T follicular helper cell (primary cell): ENCODE data around the gene RCBTB1.

Experiments
- DNase-seq: peaks from one replicate; pipeline ENCODE4 v3.0.0-alpha.2; 2020; ENCODE audit warnings: low read depth

Gene RCBTB1

DNA sequence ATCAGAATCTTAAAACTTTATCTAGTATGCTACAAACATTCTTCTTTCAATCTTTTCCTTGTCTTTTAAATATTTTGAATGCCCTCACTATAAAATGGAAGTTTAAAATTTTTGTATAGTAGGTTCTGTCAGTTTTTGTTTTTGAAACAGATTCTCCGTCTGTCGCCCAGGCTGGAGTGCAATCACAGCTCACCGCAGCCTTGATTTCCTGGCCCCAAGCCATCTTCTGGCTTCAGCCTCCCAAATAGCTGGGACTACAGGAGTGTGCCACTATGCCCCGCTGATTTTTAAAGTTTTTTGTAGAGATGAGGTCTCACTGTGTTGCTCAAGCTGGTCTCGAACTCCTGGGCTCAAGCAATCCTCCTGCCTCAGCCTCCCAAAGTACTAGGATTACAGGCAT, 68.9 kb downstream of the RCBTB1 start:
- no peak for DNase-seq

DNA sequence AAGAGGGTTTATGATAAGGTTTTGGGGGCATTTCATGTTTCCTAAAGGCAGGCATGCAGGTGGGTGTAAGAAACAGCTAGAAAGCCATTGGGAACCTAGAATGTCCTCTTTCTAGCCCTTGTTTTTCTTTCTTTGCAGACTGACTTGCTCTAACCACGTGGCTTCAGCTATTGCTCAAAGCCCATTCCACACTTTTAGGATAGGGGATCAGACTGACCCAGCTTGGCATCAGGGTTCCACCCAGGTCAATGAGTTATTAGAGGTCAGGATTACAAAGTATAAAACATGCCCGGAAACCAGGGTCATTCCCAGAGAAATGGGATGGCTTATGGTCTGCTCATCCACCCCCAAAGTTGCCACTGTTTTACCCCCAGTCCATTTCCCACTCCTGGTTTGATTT, 72.8 kb downstream of the RCBTB1 start:
- DNase-seq = no peak

DNA sequence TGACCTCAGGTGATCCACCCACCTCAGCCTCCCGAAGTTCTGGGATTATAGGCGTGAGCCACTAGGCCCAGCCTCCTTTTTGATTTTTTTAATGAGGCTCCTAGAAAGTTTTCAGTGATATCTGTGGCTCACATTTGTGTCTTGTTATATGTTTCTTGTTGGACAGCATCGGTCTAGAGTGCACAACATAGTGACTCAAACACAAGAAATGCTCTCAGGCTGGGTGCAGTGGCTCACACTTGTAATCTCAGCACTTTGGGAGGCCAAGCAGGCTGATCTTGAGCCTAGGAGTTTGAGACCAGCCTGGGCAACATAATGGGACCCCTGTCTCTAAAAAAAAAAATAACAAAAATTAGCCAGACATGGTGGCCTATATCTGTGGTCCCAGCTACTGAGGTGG, 81.4 kb downstream of the RCBTB1 start:
- DNase-seq = no peak

DNA sequence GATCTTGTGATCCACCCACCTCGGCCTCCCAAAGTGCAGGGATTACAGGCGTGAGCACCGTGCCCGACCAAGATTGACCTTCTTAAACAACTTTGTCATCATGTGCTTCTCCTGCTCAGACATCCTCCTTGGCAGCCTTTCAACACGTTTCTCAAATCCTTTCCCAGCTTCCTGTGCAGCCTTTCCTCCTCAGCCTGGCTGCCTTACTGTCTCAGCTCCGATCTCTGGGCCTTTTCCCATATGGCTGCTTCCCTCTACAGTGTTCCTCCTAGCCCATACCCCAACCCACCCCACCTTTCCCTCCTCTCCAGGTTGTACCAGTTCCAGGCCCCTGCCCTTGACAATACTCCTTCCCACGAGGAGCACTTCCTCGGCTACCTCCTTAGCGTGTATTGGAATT, 82.4 kb downstream of the RCBTB1 start:
- DNase-seq = no peak

DNA sequence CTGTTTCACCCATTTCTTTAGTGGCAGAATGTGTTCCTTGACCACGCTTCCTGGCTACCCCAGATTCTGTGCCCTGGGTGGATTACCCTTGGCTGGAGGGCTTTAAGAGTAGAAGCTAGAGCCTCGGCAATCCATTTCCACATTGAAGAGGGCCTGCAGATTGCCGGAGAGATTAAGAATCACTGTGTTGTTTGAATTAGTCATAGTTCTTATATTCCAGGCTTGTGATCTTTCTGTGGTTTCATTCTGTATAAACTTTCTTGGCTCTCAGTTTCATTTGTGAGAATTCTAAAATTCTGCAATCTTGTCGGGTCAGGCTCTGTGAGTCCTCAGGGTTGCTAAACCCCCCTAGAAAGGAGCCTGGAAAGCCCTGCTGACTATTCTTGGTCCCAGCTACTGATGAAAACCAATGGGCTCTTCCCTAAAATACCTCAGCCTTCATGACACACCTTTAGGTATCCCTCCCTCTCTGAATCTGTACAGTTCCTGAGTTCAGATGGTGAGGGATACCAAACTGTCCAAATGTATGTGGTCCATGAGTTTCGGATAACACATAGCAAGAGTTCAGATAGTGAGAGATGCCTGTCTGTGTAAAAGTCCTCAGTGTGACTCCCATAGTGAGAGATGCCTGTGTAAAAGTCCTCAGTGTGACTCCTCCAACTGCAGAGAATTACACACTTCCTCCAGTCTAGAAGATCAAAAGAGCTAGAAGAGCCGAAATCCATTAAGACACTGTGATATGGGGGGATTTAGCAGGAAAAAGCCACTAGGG, 85.3 kb downstream of the RCBTB1 start:
- DNase-seq = no peak

DNA sequence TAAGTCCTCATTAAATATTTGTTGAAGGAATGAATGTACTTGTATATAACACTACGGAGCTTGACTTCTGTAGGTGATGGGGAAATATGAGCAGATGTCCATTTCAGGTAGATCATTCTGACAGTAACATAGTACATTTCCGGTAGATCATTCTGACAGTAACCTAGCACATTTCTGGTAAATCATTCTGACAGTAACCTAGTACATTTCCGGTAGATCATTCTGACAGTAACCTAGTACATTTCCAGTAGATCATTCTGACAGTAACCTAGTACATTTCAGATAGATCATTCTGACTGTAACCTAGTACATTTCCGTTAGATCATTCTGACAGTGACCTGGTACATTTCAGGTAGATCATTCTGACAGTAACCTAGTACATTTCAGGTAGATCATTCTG, 87.2 kb downstream of the RCBTB1 start:
- DNase-seq = no peak

DNA sequence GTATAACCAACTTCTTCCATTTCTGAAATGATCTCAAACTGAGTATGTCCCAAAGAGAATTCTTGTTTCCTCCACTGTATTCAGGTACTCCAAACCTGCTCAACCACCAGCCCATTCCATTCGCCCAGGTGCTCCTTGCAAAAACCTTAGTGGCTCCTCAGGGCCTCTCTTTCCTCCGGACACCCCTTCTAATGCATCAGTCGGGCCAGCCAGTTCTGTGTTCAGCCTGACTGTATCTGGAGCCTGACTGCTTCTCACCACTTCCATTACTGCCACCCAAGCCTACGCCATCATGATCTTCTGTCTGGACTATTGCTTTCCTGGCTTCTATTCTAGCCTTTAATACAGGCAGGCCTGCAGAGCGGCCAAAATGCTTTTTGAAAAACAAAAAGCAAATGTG, 88.1 kb downstream of the RCBTB1 start:
- DNase-seq = no peak

DNA sequence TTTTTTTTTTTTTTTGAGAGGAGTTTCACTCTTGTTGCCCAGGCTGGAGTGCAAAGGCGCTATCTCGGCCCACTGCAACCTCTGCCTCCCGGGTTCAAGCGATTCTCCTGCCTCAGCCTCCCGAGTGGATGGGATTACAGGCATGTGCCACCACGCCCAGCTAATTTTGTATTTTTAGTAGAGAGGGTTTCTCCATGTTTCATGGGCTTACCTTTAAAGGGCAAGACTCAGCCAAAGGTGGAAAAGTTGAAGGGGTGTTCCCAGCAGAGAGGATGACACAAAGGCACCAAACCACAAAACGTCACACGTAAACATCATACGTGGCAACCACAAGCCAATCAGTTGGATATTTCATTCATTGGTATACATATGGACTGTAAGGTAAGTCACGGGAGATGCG, 88.5 kb downstream of the RCBTB1 start:
- DNase-seq = peak; percentile 50

DNA sequence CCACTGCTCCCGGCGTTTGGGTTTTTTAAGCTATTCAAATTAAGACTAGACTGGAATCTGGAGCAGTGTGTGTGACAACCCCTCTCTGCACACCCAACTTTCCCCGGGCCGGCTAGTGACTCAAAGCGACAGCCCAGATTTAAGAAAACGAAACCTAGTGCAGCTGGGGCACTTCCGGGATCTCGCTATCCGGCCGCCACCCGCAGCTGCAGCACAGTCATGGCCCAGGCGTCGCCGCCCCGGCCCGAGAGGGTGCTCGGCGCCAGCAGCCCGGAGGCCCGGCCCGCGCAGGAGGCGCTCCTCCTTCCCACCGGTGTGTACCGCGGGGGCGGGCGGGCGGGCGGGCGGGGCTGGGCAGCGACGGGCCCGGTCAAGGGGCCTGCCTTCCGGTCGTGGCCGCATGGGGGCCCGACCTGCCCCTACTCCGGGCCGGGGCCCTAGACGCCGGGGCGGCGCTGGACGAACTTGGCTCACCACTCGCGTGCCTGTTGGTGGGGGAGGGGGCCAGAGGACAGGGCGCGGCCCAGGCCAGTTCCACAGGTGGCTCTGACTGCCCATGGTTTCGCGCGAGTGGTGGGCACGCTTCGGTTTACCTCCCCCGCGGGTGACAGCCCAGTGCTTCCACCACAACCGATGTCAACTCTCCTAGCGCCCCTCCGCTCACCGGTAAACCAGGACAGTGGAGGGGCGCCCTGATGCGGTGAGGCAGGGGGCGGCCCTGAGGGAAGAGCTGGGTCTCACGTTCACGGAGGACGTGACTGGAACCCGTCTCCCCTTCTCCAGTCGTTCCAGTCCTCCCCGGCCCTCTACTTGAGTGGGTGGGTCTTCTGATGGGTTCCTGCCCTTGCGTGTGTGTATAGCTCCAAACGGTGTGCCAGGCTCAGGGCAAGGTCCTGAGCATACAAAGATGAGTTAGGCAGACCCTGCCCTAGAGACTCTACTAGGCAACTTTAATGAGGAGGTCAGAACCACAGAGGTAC, 89.3 kb downstream of the RCBTB1 start, which contains the start of gene PHF11:
PHF11 (plus strand) TSS at position 171 of the 980 bp plus-strand sequence; CDS start at position 220, 49 bp downstream.
- DNase-seq = peak; percentile 77

DNA sequence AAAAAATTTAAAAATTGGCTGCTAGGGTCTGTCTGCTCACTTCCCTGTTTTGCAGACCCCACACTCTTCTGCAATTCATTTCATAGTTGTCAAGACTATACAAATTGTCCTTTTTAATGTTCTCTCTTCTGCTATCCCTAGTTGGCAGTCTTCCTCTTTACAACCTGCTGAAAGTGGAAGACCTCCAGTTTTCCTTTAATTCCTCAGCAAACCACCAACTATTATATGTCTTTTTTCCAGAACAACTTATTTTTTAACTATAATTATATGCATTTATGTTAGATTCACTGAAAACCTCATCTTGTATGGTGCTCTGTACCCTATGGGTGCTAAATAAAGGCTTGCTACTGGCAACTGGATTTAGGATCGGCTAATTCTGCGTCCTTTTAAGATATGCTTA, 90.7 kb downstream of the RCBTB1 start:
- no peak for DNase-seq

DNA sequence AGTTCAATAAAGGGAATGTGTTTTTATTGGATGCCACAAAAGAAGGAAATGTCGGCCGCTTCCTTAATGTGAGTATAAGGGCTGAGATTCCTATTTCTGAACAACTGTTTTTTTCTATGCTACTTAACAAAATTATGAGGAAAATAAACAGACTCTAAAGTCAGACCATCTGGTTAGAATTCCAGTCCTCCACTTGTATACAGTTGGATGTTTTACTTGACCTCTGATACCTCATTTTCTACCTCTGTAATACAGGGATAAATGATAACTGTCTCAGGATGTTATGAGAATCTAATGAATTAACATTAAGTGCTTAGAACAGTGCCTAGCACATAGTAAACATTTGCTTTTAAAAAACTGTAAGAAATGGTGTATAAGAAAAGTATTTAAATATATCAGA, 96.8 kb downstream of the RCBTB1 start:
- DNase-seq = no peak
